Fibroblast of lung (primary cell): ENCODE results near the gene ADIRF. TPM values are rescaled to one million over a fixed set of nuclear protein-coding genes. Genes with fewer than 3 reads are reported as not detected.

Experiments used
- DNase-seq, 2 donors: peaks; one replicate each; pipeline versions ENCODE4 v3.0.0 to v3.0.0-alpha.2; 2010; ENCODE audit warnings: low read depth in 2 of 2
- H2AFZ ChIP-seq: 2 replicates; pipeline ENCODE4 v1.5.1; 2012; ENCODE audit warnings: low read length, control low read depth, inconsistent platforms
- H3K27ac ChIP-seq: 2 replicates; pipeline ENCODE4 v1.5.1; 2011; ENCODE audit warnings: low read length, control low read depth; ENCODE audit not compliant: insufficient read depth
- H3K27me3 ChIP-seq: 2 replicates; pipeline ENCODE4 v1.5.1; 2011; ENCODE audit warnings: mild to moderate bottlenecking, low read length; ENCODE audit not compliant: control insufficient read depth, insufficient read depth
- H3K36me3 ChIP-seq: 2 replicates; pipeline ENCODE4 v1.5.1; 2011; ENCODE audit warnings: low read length; ENCODE audit not compliant: control insufficient read depth, insufficient read depth
- H3K4me1 ChIP-seq: 2 replicates; pipeline ENCODE4 v1.5.1; 2011; ENCODE audit warnings: low read length; ENCODE audit not compliant: control insufficient read depth, insufficient read depth; ENCODE audit errors: extremely low read depth
- H3K4me2 ChIP-seq: 2 replicates; pipeline ENCODE4 v1.5.1; 2011; ENCODE audit warnings: low read length, control low read depth; ENCODE audit not compliant: insufficient read depth; ENCODE audit errors: extremely low read depth
- H3K4me3 ChIP-seq, 4 experiments: fragments of 200-600 bp in 1 of 4; sonication (generic) in 1 of 4; replicated peaks in 1 of 4; 2 replicates each; pipeline ENCODE4 v1.5.1; 2011 to 2016; ENCODE audit warnings: low read length in 4 of 4, low read depth in 3 of 4, mild to moderate bottlenecking in 3 of 4, control low read depth in 2 of 4, inconsistent platforms in 1 of 4, mixed read lengths in 1 of 4; ENCODE audit not compliant: insufficient read depth in 1 of 4; ENCODE audit errors: control extremely low read depth in 1 of 4
- H3K79me2 ChIP-seq: 2 replicates; pipeline ENCODE4 v1.5.1; 2012; ENCODE audit warnings: mild to moderate bottlenecking, low read length, inconsistent platforms; ENCODE audit not compliant: control insufficient read depth, insufficient read depth
- H3K9ac ChIP-seq: 2 replicates; pipeline ENCODE4 v1.5.1; 2011; ENCODE audit warnings: mild to moderate bottlenecking, low read length, control low read depth; ENCODE audit not compliant: insufficient read depth
- H3K9me3 ChIP-seq: 2 replicates; pipeline ENCODE4 v1.5.1; 2012; ENCODE audit warnings: low read depth, low read length; ENCODE audit not compliant: control insufficient read depth, insufficient read depth
- H4K20me1 ChIP-seq: 2 replicates; pipeline ENCODE4 v1.5.1; 2011; ENCODE audit warnings: low read length; ENCODE audit not compliant: control insufficient read depth, insufficient read depth; ENCODE audit errors: extremely low read depth
- EZH2 ChIP-seq: IDR thresholded peaks from 2 replicates; pipeline ENCODE4 v1.5.1; 2012; ENCODE audit warnings: low read length, control low read depth, mild to moderate bottlenecking; ENCODE audit errors: missing control alignments
- polyA plus RNA-seq, 2 donors: library from polyadenylated mRNA; depleted of rRNA in 1 of 2; stranded (reverse) in 1 of 2; unstranded in 1 of 2; fragments of >200 nt; gene quantifications; 2 replicates each; pipeline ENCODE4 v1.2.1, GENCODE V29; 2011 to 2012; ENCODE audit warnings: missing spikeins in 1 of 2
- total RNA-seq: library from RNA; depleted of rRNA; stranded (reverse); fragments of >200 nt; gene quantifications from 2 replicates; pipeline ENCODE4 v1.2.1, GENCODE V29; 2014
- TF ChIP-seq, protein P1 (sequence below), 2 donors: IDR thresholded peaks in 1 of 2; conservative IDR thresholded peaks in 1 of 2; 1 replicate in 1 of 2; 2 replicates in 1 of 2; pipeline ENCODE4 v1.5.1; 2011 to 2012; ENCODE audit warnings: low read length in 2 of 2, control low read depth in 1 of 2, inconsistent platforms in 1 of 2, low read depth in 1 of 2, mild to moderate bottlenecking in 1 of 2

ADIRF gene
- total and polyA plus RNA-seq, 2 donors (not counting 1 experiment from before 2014, with no cell fraction given): 39.4 to 142 TPM

DNA sequence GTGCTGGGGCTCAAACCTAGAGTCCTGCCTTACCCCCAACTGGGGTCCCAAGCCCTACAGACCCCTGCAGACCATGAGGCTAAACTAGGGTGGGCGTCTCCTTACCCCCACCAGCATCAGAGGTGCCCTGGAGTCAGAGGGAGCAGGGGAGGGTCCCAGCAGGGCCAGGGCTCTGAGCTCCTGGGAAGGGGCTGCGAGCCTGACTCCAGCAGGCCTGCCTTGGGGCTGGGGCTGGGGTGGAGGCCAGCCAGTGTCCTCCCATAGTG, 8.6 kb upstream of the ADIRF start:
- no peak for DNase-seq
- Histone ChIP-seq H3K79me2 (no peaks in the 10 kb centered on the region), H2AFZ (no peak overlapping the region), H3K4me3 (no peak overlapping the region), H4K20me1 (no peaks in the 10 kb centered on the region), H3K9ac (no peak overlapping the region), H3K27ac (no peak overlapping the region), H3K27me3 (no peaks in the 10 kb centered on the region), H3K4me1 (peaks cover 21% of the 10 kb centered on the region), H3K36me3 (no peaks in the 10 kb centered on the region), H3K4me2 (no peak overlapping the region), H3K9me3 (no peaks in the 10 kb centered on the region)
- TF ChIP-seq, protein P1, sequence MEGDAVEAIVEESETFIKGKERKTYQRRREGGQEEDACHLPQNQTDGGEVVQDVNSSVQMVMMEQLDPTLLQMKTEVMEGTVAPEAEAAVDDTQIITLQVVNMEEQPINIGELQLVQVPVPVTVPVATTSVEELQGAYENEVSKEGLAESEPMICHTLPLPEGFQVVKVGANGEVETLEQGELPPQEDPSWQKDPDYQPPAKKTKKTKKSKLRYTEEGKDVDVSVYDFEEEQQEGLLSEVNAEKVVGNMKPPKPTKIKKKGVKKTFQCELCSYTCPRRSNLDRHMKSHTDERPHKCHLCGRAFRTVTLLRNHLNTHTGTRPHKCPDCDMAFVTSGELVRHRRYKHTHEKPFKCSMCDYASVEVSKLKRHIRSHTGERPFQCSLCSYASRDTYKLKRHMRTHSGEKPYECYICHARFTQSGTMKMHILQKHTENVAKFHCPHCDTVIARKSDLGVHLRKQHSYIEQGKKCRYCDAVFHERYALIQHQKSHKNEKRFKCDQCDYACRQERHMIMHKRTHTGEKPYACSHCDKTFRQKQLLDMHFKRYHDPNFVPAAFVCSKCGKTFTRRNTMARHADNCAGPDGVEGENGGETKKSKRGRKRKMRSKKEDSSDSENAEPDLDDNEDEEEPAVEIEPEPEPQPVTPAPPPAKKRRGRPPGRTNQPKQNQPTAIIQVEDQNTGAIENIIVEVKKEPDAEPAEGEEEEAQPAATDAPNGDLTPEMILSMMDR (conservative IDR thresholded peaks at IDR 0.05 in 1 of 2, IDR thresholded peaks at IDR 0.05 in 1 of 2; ENCODE audit: low read depth in 1 of 2, low read length in 2 of 2): no peak
- no peak for TF ChIP-seq EZH2

GRCh38 chr10:86960003-86960862, 8.0 kb upstream of the ADIRF start:
- H3K27ac ChIP-seq: no peak overlapping the region
- H3K9me3 ChIP-seq: no peaks in the 10 kb centered on the region
- TF ChIP-seq EZH2: no peak
- TF ChIP-seq, protein P1 (conservative IDR thresholded peaks at IDR 0.05 in 1 of 2, IDR thresholded peaks at IDR 0.05 in 1 of 2; ENCODE audit: low read depth in 1 of 2, low read length in 2 of 2): peak; percentile 83 to 90
- DNase-seq: peak; percentile 61 to 74
- H3K4me3 ChIP-seq: no peak overlapping the region
- no peaks in the 10 kb centered on the region for H3K36me3 ChIP-seq
- H3K4me1 ChIP-seq: peaks cover 21% of the 10 kb centered on the region
- no peaks in the 10 kb centered on the region for H3K27me3 ChIP-seq
- no peak overlapping the region for H3K9ac ChIP-seq
- H3K4me2 ChIP-seq: no peak overlapping the region
- no peaks in the 10 kb centered on the region for H3K79me2 ChIP-seq
- no peak overlapping the region for H2AFZ ChIP-seq
- H4K20me1 ChIP-seq: no peaks in the 10 kb centered on the region

- no peak overlapping the region for H2AFZ ChIP-seq
- H3K27me3 ChIP-seq: no peaks in the 10 kb centered on the region
- H3K9ac ChIP-seq: no peak overlapping the region
- H3K27ac ChIP-seq: no peak overlapping the region
- TF ChIP-seq, protein P1 (conservative IDR thresholded peaks at IDR 0.05 in 1 of 2, IDR thresholded peaks at IDR 0.05 in 1 of 2; ENCODE audit: low read depth in 1 of 2, low read length in 2 of 2): no peak
- TF ChIP-seq EZH2: no peak
- peaks cover 21% of the 10 kb centered on the region for H3K4me1 ChIP-seq
- no peak overlapping the region for H3K4me3 ChIP-seq
- H3K36me3 ChIP-seq: no peaks in the 10 kb centered on the region
- no peaks in the 10 kb centered on the region for H4K20me1 ChIP-seq
- H3K79me2 ChIP-seq: no peaks in the 10 kb centered on the region
- no peak overlapping the region for H3K4me2 ChIP-seq
- H3K9me3 ChIP-seq: no peaks in the 10 kb centered on the region
- DNase-seq: no peak
Observed at GRCh38 chr10:86960863-86961434, 7.3 kb upstream of the ADIRF start.
